Neural cell (in vitro differentiated cells): ENCODE results near the gene LRRC74B. TPM values are rescaled to one million over a fixed set of nuclear protein-coding genes. Genes with fewer than 3 reads are reported as not detected.
"Not testable (repeated sequence)": the region's sequence is repeated elsewhere in the genome, so short reads cannot be mapped to it uniquely, and the experiment has no call there.

Source experiments
- H2AFZ ChIP-seq: fragments of 200-600, 300-800 bp; sonication (generic), shearing (Covaris generic); 2 replicates; pipeline ENCODE4 v1.6.0; 2014; ENCODE audit warnings: low read depth, mild to moderate bottlenecking, antibody characterized with exemption, low read length, moderate library complexity
- H3F3A ChIP-seq: fragments of 200-600 bp; shearing (Covaris generic); 2 replicates; pipeline ENCODE4 v1.6.1; 2016; ENCODE audit warnings: mild to moderate bottlenecking, moderate library complexity, mixed read lengths, antibody characterized with exemption, low read length; ENCODE audit not compliant: insufficient read depth, poor library complexity, severe bottlenecking
- H3K27ac ChIP-seq: fragments of 200-600, 300-800 bp; sonication (generic), shearing (Covaris generic); 2 replicates; pipeline ENCODE4 v1.5.1; 2014; ENCODE audit warnings: mild to moderate bottlenecking, low read length, moderate library complexity
- H3K27me3 ChIP-seq: fragments of 300-800, 200-600 bp; sonication (generic), shearing (Covaris generic); 2 replicates; pipeline ENCODE4 v1.6.0; 2014; ENCODE audit warnings: mild to moderate bottlenecking, low read depth, low read length, moderate library complexity; ENCODE audit not compliant: insufficient read depth
- H3K36me3 ChIP-seq: fragments of 300-800, 200-600 bp; sonication (generic), shearing (Covaris generic); 2 replicates; pipeline ENCODE4 v1.5.1; 2014; ENCODE audit warnings: mild to moderate bottlenecking, antibody characterized with exemption, low read length, moderate library complexity; ENCODE audit not compliant: insufficient read depth
- H3K4me2 ChIP-seq: fragments of 300-800, 200-600 bp; sonication (generic), shearing (Covaris generic); 2 replicates; pipeline ENCODE4 v1.6.0; 2014; ENCODE audit warnings: mild to moderate bottlenecking, low read length
- H3K4me3 ChIP-seq: fragments of 300-800, 200-600 bp; sonication (generic), shearing (Covaris generic); 2 replicates; pipeline ENCODE4 v1.5.1; 2014; ENCODE audit warnings: mild to moderate bottlenecking, low read length, moderate library complexity
- H3K79me2 ChIP-seq: fragments of 200-600 bp; shearing (Covaris generic); replicated peaks from 2 replicates; pipeline ENCODE4 v1.6.0; 2014; ENCODE audit warnings: mild to moderate bottlenecking, low read length, moderate library complexity; ENCODE audit not compliant: insufficient read depth
- H3K9ac ChIP-seq: fragments of 300-800, 200-600 bp; sonication (generic), shearing (Covaris generic); 2 replicates; pipeline ENCODE4 v1.6.1; 2016; ENCODE audit warnings: mild to moderate bottlenecking, low read length, mixed read lengths
- H3K9me2 ChIP-seq: fragments of 200-600 bp; shearing (Covaris generic); 2 replicates; pipeline ENCODE4 v1.6.1; 2016; ENCODE audit warnings: mild to moderate bottlenecking, low read length, mixed read lengths; ENCODE audit not compliant: insufficient read depth
- H3K9me3 ChIP-seq: fragments of 200-600, 300-800 bp; sonication (generic), shearing (Covaris generic); 2 replicates; pipeline ENCODE4 v1.6.1; 2016; ENCODE audit warnings: mild to moderate bottlenecking, mixed run types, low read length, moderate library complexity, mixed read lengths
- H4K20me1 ChIP-seq: fragments of 200-600 bp; shearing (Covaris generic); 2 replicates; pipeline ENCODE4 v1.6.1; 2016; ENCODE audit warnings: mild to moderate bottlenecking, mixed run types; ENCODE audit not compliant: insufficient read depth
- CTCF ChIP-seq: fragments of 450-650 bp; IDR thresholded peaks from 2 replicates; pipeline ENCODE4 v1.5.1; 2014; ENCODE audit warnings: antibody characterized with exemption, mild to moderate bottlenecking, moderate library complexity; ENCODE audit not compliant: poor library complexity, severe bottlenecking
- EP300 ChIP-seq: fragments of 450-650 bp; conservative IDR thresholded peaks from 2 replicates; pipeline ENCODE4 v1.6.1; 2014; ENCODE audit warnings: antibody characterized with exemption, mild to moderate bottlenecking, moderate library complexity; ENCODE audit not compliant: poor library complexity, severe bottlenecking
- EZH2 ChIP-seq: fragments of 200-600, 300-800 bp; shearing (Covaris generic), sonication (generic); IDR thresholded peaks from 2 replicates; pipeline ENCODE4 v1.6.1; 2014; ENCODE audit warnings: antibody characterized with exemption, low read length, borderline replicate concordance, mild to moderate bottlenecking; ENCODE audit not compliant: insufficient read depth, poor library complexity, severe bottlenecking
- MXI1 ChIP-seq: fragments of 450-650 bp; conservative IDR thresholded peaks from 2 replicates; pipeline ENCODE4 v1.6.1; 2014; ENCODE audit warnings: antibody characterized with exemption, mild to moderate bottlenecking; ENCODE audit not compliant: poor library complexity, severe bottlenecking
- POLR2AphosphoS5 ChIP-seq: IDR thresholded peaks from 2 replicates; pipeline ENCODE4 v1.6.1; 2012
- RAD21 ChIP-seq: fragments of 450-650 bp; conservative IDR thresholded peaks from 2 replicates; pipeline ENCODE4 v1.6.1; 2014; ENCODE audit warnings: antibody characterized with exemption, mild to moderate bottlenecking, moderate library complexity
- REST ChIP-seq: IDR thresholded peaks from 2 replicates; pipeline ENCODE4 v1.6.1; 2012; ENCODE audit warnings: borderline replicate concordance
- SMC3 ChIP-seq: fragments of 450-650 bp; conservative IDR thresholded peaks from 2 replicates; pipeline ENCODE4 v1.6.1; 2014; ENCODE audit warnings: antibody characterized with exemption, mild to moderate bottlenecking, moderate library complexity; ENCODE audit not compliant: poor library complexity
- TAF1 ChIP-seq: IDR thresholded peaks from 2 replicates; pipeline ENCODE4 v1.6.1; 2012; ENCODE audit warnings: low read depth
- polyA plus RNA-seq: library from polyadenylated mRNA; depleted of rRNA; stranded (reverse); fragments of >200 nt; gene quantifications from 2 replicates; pipeline ENCODE4 v1.2.3, GENCODE V29; 2014

The LRRC74B gene
- polyA plus RNA-seq, 1 donor from 2014 or later, result not detected

GRCh38 chr22:21055880-21056319, 10.2 kb downstream of the LRRC74B start:
- no peaks in the 10 kb centered on the region for H3K9me3 ChIP-seq

GRCh38 chr22:21060363-21060762, 14.6 kb downstream of the LRRC74B start:
- H3K9me3 ChIP-seq, H3K79me2 ChIP-seq, H3K27me3 ChIP-seq, H3K4me3 ChIP-seq, H3K9ac ChIP-seq, H3K27ac ChIP-seq, H3K36me3 ChIP-seq, H3K9me2 ChIP-seq, H2AFZ ChIP-seq, H4K20me1 ChIP-seq, H3K4me2 ChIP-seq, H3F3A ChIP-seq: not testable (repeated sequence)

More at GRCh38 chr22:21055880-21056319, 10.2 kb downstream of the LRRC74B start:
- H3K79me2 ChIP-seq, result no peaks in the 10 kb centered on the region
- H4K20me1 ChIP-seq, result no peaks in the 10 kb centered on the region
- no peak overlapping the region for H2AFZ ChIP-seq
- H3K4me2 ChIP-seq, result no peak overlapping the region
- H3K4me3 ChIP-seq, result no peak overlapping the region
- no peaks in the 10 kb centered on the region for H3K27me3 ChIP-seq
- no peak overlapping the region for H3K9ac ChIP-seq
- TF ChIP-seq POLR2AphosphoS5 (no peak), MXI1 (no peak), EZH2 (no peak), RAD21 (no peak), EP300 (no peak), REST (no peak), TAF1 (no peak), SMC3 (no peak), CTCF (no peak)
- no peak overlapping the region for H3K27ac ChIP-seq
- H3K36me3 ChIP-seq, result no peaks in the 10 kb centered on the region
- no peaks in the 10 kb centered on the region for H3K9me2 ChIP-seq
- no peaks in the 10 kb centered on the region for H3F3A ChIP-seq

GRCh38 chr22:21061660-21062321, 16.0 kb downstream of the LRRC74B start:
- not testable (repeated sequence) for H2AFZ ChIP-seq, H3K9me3 ChIP-seq

GRCh38 chr22:21064425-21064824, 18.7 kb downstream of the LRRC74B start:
- H3K9me3 ChIP-seq, H3K79me2 ChIP-seq, H3K9ac ChIP-seq: not testable (repeated sequence)

More at GRCh38 chr22:21061660-21062321, 16.0 kb downstream of the LRRC74B start:
- H3K79me2 ChIP-seq, H3K4me2 ChIP-seq, H3K9me2 ChIP-seq, H3K4me3 ChIP-seq, H3K27me3 ChIP-seq, H3F3A ChIP-seq, H3K9ac ChIP-seq, H4K20me1 ChIP-seq, H3K36me3 ChIP-seq, H3K27ac ChIP-seq: not testable (repeated sequence)

More at GRCh38 chr22:21064425-21064824, 18.7 kb downstream of the LRRC74B start:
- H2AFZ ChIP-seq, H3K36me3 ChIP-seq, H3K4me2 ChIP-seq, H3K9me2 ChIP-seq, H3F3A ChIP-seq, H3K27me3 ChIP-seq, H4K20me1 ChIP-seq, H3K4me3 ChIP-seq, H3K27ac ChIP-seq: not testable (repeated sequence)
